HG03457 (cell line): ENCODE results near the gene ABCA4.
"Not testable (repeated sequence)": the region's sequence is repeated elsewhere in the genome, so short reads cannot be mapped to it uniquely, and the experiment has no call there.

ENCODE experiments used
- ATAC-seq: cut with Tn5 transposase; IDR thresholded peaks from one replicate; pipeline ENCODE4 v1.9.1; 2021; ENCODE audit warnings: moderate number of reproducible peaks; ENCODE audit not compliant: unreplicated experiment

Gene ABCA4

DNA sequence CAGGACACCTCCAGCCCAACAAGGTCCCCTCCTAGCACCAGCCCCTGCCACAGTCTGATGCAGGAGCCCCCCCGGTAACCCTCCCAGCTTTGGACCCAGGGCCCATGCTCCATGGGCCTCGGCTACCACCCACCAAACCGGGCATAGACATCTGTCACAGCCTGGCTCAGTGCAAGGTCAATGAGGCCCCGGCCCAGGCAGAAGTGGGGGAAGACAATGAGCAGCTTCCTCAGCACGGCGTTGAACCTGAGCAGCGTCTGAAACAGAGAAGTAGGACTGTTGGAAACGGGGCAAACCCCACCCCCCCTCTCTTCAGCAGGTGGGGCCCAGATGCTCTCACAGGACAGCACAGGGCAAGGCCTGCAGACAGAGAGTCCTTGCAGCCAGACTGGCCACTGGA is 109.8 kb downstream of the ABCA4 start:
- ATAC-seq, result no peak

DNA sequence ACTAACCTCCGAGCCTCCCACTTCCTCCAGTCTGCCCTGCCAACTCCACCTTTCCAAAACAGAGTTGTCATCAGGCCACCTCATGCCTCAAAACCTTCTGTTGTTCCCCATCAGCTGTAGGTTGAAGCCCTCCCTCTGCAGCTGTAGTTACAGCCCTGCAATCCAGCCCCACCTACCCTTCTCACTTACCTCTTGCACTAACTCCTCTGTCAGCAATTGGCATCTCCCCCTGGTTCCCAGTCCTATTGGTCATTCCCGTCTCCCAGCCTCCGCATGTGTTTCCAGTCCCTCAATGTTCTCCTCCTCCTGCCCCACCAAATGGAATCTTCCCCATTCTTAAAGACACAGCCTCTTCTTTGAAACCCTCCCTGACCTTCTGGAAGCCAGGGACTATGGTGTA is 111.6 kb downstream of the ABCA4 start:
- ATAC-seq, result no peak

DNA sequence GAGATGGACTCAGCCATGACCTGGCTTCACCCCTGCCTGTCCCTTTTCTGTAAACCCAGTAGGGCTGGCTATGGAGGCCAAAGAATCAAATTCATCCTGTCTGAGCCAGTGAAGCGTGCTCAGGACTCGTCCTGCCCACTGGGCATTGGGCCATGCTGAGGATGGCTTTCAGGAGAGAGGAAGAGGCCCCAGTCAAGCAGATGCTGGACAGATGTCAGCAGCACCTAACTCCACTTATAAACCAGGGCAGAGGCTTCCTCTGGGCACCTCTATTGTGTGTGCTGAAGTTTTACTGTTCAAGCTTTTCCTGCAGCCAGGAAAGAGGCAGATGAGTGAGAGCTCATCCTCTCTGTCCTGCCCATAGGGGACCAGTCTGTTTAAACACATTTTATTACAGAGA is 114.3 kb downstream of the ABCA4 start:
- ATAC-seq, result no peak

DNA sequence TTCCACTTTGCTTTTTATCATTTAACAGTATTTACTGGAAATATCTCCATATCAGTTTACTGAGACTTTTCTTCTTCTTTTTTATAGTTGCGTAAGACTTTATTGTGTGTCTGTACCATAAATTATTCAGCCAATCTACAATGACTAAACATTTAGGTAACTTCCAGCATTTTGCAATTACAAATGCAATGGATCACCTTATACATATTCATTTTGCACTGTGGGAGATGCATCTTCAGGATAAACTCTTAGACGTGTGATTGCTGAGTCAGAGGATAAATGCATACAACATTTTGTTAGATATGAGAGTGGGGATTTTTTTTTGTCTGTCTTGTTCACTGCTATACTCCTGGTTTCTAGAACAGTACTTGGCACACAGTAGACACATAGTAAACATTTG is 116.0 kb downstream of the ABCA4 start:
- no peak for ATAC-seq

DNA sequence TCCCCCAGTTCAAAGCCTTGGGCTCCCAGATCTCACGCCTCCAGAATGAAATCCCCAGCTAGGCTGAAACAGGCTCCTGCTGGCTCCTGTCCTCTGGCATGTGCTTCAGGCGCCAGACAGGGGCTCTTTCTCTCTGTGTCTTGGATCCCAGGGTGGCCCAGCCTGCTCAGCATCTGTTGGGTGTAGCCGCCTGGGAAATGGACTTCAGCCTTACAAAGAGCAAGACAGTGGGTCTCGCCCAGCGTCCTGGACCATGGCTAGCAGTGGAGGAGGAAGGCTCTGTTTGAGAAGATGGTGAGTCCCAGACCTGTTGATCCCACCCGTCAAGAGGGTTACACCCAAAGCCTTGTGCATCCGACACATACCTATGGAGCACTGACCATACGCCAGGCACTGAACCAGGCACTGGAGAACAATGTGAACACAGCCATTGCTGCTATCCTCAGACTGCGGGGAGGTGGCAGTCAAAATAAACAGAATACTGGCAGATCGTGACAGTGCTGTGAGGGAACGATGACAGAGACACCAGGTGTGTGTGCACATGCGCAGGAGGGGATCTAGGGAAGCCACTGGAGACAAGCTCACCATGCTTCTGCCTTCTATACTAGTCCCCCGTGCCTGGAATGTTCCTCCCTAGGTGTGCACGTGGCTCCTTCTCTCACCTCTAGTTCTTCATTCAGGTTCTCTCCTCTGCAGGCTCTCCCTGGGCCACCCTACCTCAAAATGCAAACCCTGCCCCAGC is 118.7 kb downstream of the ABCA4 start:
- no peak for ATAC-seq

DNA sequence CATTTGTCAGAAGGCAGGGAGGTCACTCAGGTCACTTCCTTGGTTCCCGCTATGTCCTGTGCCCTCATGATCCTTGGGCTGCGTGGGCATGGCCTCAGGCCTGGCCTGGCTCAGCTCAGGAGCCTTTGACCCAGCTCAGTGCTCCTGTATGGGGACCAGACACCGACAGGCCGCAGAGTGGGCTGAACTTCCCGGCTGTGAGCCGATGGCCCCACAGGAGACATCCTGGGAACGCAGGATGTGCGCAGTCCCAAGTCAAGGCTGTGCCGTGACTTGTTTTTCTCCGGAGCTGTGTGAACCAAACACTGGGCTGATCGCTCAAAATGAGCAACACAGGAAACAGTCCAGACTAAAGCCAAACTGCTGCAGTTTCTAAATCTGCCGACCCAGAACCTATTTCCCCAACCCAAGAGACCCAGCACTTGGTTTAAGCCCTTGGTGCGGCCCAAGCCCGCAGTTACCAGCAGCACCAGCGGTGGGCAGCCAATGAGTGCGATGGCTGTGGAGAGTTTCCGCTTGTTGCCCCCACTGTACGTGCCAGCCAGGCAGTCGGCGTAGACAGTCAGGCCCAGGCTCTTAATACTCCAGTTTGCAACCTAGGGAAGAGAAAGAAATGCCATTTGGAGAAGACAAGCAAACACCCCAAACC is 119.4 kb downstream of the ABCA4 start:
- no peak for ATAC-seq

DNA sequence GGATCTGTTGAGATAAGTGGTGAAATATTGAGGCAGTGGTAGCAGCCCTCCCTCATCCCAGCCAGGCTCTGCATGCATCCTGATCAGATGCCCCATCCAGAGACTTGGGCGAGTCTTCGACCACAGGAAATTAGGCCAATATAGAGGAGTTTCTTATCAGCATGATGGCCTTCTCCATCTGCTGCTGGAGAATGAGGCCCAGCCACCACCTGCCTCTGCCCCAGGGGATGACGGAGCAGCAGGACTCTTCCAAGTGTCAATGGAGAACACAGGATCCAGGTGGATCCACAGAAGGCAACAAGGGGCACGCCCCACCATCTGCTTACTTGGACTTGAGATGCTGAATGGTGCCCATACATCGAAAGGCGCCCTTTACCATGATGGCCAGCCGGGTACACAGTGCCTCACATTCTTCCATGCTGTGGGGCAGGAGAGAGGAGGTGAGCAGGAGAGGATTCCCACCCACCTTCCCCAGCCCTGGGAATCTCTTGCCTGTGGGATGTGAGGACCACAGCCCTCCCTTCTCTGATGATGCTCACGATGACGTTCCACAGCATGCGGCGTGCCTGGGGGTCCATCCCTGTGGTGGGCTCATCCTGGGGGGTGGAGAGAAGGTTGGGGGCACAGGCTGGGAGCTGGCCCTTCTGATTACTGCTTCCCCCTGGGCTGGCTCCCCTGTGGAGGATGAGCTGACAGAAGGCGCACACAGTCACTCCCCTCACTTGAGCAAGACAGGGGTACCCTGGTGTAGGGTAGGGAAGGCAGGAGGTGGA is 120.3 kb downstream of the ABCA4 start:
- ATAC-seq, result no peak

DNA sequence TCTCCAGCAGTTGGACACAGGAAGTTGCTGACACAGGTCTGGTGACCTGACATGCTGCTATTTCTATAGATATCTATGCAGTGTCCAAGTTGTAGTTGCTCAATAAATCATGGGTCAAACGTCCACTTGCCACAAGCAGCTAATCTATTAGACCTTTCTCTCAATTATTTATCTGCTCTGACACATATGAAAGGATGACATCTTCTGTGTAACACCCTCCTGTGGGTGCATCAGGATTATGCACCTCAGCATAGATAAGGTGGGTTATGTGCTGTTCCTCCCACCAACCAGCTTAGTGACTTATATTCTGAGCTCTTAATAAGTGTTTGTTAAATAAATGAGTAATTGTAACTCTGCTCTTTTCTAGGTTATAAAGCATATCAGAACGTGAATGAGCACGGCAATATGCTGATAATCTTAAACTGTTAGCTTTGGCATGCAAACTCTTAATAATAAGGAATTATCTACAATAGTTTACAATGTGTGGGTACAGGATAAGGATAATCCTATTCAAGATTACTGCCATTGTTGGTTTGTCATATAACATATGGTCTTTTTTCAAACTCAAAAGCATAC is 121.0 kb downstream of the ABCA4 start:
- no peak for ATAC-seq

DNA sequence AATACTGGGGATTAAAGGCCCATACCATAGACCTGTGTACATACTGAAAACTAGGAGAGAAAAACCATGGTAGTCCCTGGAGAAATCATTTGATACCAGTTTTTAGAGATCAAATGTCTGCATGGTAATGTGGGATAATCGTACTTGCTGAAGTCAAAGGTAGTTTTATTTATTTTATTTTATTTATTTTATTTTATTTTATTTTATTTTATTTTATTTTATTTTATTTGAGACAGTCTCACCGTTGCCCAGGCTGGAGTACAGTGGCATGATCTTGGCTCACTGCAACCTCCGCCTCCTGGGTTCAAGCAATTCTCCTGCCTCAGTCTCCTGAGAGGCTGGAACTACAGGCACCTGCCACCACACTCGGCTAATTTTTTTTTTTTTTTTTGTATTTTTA is 122.4 kb downstream of the ABCA4 start:
- ATAC-seq, result not testable (repeated sequence)

DNA sequence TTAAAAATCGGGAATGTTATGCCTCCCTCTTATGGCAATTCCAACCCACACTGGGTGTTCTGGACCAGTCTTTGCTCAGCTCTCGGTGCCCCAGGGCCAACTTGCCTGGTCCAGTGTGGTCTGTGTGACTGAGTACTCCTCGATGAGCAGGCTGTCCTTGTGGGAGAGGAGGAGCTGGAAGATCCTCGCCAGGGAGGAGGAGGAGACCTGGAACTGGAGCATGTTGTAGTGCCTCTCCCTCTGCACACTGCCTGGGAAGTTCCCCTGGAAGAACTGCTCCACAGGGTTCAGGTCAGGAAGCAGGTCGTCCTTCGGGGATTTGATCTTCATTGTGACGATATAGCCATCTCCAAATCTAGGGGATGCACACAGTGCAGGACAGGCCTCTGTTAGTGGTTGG is 123.2 kb downstream of the ABCA4 start:
- ATAC-seq, result no peak

DNA sequence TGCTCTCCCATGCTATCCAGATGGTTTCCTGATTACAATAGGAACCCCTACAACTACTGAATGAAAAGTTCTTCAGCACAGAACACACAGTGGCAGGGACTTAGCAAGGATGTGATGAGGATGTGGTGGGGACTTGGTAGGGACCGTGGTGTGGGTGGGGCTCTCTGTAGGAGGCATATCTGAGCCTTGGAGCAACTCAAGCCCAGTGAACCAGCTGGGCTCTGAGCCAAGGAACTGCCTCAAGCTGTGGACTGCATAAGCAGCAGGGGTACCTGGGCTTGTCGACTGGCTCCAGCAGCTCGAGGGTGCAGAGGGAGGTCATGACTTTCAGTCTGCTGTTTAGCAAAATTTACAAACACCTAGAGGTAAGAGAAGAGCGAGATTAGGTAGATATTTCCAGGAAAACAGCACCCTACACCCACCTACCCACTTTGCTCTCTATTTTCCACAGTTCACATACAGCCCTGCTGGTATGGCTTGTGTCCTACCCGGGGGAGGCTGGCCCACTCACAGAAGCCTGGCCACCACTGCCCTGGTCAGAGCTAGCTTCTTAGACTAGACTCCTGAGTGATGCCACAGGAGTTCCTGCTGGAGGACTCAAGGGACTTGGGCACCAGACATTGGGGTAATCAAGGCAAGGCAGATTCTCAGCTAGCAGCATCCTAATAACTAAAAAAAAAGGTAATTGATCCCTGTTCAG is 125.0 kb downstream of the ABCA4 start:
- ATAC-seq, result no peak

DNA sequence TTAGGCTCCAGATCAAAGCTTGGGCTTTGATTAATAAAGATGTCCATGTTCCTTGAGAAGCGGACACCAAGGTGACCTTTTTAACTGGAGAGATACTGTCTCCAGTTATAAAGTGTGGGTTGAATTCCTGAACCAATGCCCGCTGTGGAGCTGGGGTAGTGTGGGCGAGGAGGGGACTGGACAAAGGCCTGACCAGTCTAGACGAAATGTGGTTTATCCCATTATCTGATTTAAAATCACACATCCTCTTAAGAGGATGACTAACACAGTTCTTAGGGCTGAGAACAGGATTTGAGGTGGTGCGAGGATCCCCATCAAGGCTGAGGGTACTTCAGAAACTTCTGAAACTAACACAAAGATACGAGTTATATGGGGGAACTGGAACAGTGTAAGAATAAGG is 127.2 kb downstream of the ABCA4 start:
- ATAC-seq, result no peak

DNA sequence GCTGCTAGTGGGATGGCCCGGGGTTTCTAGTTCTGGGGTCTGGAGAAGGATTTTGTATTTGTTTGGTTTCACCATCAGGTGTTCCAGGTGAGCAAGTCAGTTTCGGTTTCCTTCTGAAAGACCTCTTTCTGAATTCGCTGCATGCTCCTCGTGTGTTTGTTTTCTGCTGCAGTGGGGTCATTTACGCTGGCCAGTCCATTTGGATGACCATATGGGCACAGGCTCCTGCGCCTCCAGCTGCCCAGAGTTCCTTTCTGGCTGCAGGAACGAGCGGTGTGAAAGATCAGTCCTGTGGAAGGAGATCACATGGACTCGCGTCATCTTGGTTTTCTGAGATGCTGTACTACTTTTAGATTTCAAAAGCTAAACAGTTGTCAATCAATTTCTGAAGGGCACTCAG is 128.0 kb downstream of the ABCA4 start:
- no peak for ATAC-seq

DNA sequence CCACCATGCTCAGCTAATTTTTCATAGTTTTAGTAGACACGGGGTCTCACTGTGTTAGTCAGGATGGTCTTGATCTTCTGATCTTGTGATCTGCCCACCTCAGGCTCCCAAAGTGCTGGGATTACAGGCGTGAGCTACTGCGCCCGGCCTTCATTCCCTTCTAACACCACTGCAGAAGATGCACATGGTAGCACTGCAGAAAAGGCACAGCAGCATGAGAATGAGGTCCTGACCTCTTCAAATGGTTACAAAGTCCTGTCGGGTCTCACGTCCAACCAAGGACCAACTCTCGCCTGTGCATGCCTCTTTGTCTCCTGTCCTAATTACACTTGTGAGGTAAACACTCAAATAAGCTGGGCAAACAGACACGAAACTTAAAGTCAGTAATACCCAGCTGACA is 128.8 kb downstream of the ABCA4 start:
- ATAC-seq, result no peak

DNA sequence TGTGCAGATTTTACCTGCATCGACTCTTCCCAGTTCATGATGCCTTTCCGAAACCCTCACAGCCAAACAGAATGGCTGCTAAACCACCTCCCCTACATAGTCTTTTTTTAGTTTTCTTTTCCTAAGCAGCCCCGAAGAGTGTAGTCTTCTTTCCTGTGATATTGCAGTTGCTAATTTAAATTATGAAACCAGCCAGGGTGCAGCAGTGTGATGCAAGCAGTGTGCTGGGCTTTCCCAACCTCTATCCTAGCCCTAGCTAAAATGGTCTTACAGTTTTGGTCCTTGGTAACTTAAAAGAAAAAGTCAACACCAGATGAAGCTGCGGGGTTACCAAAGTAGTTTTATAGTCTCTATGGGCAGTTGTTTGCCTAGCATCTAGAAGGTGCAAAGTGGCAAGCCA is 129.7 kb downstream of the ABCA4 start:
- ATAC-seq, result no peak

DNA sequence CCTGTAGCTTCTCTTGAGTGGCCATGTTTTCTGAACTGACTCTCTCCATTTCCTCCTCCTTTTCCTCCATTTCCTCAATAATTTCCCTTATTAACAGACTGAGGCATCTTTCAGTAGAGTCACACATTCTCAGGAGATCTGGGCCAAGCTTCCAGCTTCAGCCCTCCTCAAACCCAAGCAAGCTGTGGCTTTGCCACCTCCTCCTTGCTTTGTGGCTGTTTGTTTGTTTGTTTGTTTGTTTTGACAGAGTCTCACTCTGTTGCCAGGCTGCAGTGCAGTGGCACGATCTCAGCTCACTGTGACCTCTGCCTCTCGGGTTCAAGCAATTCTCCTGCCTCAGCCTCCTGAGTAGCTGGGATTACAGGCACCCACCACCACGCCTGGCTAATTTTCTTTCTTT is 130.5 kb downstream of the ABCA4 start:
- not testable (repeated sequence) for ATAC-seq

DNA sequence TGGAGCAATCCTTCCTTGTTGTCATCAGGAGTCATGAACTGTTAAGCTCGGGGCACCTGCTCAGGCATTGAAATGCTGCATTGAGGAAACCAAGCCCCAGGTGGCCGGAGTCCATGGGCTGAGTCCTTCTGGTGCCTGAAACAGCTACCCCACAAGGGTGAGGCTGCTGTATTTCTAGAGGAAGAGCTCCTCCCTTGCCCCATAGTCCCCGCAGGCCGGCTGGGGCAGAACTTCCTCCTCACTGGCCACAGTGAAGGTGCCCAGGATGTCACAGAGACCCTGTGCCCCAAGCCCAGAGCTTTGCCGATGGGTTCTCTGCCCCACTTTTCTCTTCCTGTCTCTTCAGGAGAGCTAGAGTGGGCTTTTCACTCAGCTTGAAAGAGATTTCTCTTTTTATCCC is 130.9 kb downstream of the ABCA4 start:
- no peak for ATAC-seq

DNA sequence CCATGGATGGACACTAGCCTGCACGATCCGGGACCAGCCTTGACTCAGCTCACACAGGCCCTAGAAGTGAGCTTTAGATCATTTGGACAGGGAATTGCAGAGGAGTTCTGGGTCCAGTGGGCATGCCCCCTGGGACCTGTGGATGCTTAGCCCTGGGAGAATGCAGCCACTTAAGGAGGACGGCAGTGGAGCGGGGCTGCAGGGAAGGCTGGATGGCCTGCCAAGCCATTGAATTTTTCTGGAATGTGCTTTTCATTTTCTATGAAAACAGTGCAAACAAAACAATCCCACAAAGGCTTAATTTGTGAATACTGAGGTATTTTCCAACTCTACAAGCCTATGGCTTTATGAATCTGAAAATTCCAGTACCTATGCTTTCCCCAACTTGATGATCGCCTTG is 131.3 kb downstream of the ABCA4 start:
- no peak for ATAC-seq

DNA sequence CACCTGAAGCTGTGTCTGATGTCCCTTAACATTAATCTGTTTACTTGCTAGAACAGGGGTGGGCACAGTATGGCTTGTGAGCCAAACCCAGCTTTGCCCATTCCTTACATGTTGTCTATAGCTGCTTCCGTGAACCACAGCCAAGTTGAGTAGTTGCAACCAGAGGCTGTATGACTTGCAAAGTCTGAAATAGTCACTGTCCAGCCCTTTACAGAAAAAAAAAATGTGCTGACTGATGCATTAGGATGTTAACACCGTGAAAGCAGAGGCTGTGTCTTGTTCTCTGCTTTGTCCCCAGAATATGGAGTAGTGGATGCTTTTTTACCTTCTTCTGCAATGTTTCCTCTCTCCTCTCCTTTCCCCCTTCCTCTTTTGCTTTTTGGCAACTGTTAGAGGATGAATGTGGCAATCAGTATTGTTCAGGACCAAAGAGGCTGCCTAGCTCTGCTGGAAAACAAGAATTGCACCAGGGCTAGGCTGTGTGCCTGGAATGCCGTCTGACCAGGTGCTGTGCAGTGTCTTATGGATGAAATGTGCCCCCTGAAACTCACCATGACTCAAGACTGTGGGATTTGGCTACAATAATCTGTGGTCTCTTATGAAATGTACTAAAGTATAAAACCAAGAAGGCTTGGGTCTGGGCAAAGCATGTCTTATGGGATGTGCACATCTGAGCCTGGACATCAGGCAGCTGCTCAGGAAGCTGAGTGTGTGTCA is 132.2 kb downstream of the ABCA4 start:
- ATAC-seq, result no peak

DNA sequence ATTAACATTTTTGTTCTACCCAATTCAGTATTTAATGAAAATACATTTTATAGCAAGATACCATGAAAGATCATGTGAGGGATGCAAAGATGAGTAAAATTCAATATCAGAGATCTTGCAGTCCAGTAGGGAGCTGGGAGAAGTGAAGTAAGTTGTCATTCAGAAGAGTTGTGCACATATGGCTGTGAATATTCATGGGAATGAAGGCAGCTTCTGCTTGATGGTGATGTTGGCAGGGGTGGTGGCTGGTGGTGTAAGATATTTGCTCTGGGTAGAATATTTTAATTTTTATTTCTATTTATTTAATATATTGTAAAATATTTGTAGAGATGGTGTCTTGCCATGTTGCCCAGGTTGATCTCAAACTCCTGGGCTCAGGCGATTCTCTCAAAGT is 139.7 kb downstream of the ABCA4 start:
- ATAC-seq, result no peak
